Measurements from ENCODE around the gene SERPINE2.

Gene SERPINE2

DNA sequence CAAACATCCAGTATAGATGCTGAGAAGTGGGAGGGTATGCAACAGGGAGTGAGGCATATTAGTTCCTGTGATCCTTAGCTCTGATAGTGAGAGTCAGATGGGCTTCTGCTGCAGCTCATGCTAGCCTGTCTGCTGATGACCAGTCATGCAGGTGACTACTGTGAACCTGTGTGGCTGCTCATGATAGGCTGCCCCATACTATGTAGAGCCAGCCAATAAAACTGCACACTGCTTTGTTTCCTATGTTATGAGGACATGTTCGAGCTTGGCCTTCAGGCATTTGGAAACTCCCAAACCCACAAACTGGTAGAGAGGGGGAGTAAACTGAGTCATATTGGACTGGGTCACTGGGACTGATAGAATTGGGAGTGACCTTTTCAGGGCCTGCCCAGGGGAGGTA, 20.1 kb upstream of the SERPINE2 start:
- H3K9me3 ChIP-seq (ENCODE audit: insufficient read depth, low read depth, low read length): no peaks in the 10 kb centered on the region
- H3K36me3 ChIP-seq (ENCODE audit: insufficient read depth, low read length): no peaks in the 10 kb centered on the region
- H3K4me1 ChIP-seq (ENCODE audit: insufficient read depth, low read length, poor library complexity, severe bottlenecking): no peaks in the 10 kb centered on the region
- no peak for TF ChIP-seq EZH2phosphoT487 (IDR thresholded peaks at IDR 0.05; ENCODE audit: borderline replicate concordance)
- TF ChIP-seq, protein P1, sequence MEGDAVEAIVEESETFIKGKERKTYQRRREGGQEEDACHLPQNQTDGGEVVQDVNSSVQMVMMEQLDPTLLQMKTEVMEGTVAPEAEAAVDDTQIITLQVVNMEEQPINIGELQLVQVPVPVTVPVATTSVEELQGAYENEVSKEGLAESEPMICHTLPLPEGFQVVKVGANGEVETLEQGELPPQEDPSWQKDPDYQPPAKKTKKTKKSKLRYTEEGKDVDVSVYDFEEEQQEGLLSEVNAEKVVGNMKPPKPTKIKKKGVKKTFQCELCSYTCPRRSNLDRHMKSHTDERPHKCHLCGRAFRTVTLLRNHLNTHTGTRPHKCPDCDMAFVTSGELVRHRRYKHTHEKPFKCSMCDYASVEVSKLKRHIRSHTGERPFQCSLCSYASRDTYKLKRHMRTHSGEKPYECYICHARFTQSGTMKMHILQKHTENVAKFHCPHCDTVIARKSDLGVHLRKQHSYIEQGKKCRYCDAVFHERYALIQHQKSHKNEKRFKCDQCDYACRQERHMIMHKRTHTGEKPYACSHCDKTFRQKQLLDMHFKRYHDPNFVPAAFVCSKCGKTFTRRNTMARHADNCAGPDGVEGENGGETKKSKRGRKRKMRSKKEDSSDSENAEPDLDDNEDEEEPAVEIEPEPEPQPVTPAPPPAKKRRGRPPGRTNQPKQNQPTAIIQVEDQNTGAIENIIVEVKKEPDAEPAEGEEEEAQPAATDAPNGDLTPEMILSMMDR (conservative IDR thresholded peaks at IDR 0.05; ENCODE audit: low read length): no peak
- no peaks in the 10 kb centered on the region for H3K9me2 ChIP-seq (replicated peaks; ENCODE audit: low read depth, low read length)
- H3K4me3 ChIP-seq (ENCODE audit: low read length, poor library complexity, severe bottlenecking): no peak overlapping the region
- no peaks in the 10 kb centered on the region for H4K20me1 ChIP-seq (ENCODE audit: insufficient read depth, low read length, poor library complexity, severe bottlenecking)
- no peaks in the 10 kb centered on the region for H3K27me3 ChIP-seq (ENCODE audit: insufficient read depth, low read length, poor library complexity, severe bottlenecking)
- no peak overlapping the region for H3K9ac ChIP-seq (ENCODE audit: low read depth, low read length, poor library complexity, severe bottlenecking)
- no peaks in the 10 kb centered on the region for H3K79me2 ChIP-seq (ENCODE audit: insufficient read depth, low read length)
- no peaks in the 10 kb centered on the region for H3F3A ChIP-seq (ENCODE audit: low read depth)
- no peak overlapping the region for H2AFZ ChIP-seq (ENCODE audit: low read length)
- no peak overlapping the region for H3K4me2 ChIP-seq (ENCODE audit: low read depth, low read length, poor library complexity, severe bottlenecking)

DNA sequence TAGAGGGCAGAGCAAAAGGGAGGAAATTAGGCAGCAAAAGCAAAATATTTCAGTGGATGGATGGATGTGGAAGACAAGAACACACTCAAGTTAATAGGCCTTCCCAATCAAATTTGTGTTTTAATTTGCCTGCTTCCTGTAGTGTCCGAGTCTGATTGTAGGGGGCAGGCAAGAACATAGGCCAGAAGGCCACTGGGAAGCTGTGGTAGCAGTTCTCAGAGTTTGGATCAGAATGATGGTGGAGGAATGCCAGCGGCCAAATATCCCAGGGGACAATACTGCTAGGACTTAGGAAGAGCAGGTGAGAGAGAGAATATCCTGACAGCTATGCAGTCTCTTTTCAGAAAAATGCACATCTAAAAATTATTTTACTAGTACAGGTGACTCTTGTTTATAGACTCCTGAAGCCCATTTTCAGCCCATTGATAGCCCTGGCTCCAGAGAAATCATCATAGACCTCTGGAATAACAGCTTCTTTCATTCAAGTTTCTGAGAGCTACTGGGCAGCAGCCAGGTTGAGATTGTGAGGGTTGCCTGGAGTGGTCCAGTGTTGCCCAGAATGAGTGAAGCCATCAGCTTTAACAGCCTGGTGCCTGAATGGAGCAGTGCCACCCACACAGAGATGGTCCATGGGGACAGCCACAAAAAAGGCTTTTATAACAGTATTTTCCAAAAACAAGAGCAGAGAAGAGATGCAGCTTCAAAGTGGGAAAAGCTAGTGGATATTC, 19.1 kb upstream of the SERPINE2 start:
- no peaks in the 10 kb centered on the region for H3K79me2 ChIP-seq (ENCODE audit: insufficient read depth, low read length)
- TF ChIP-seq, protein P1 (conservative IDR thresholded peaks at IDR 0.05; ENCODE audit: low read length): peak; percentile 38
- no peak for TF ChIP-seq EZH2phosphoT487 (IDR thresholded peaks at IDR 0.05; ENCODE audit: borderline replicate concordance)
- no peak overlapping the region for H2AFZ ChIP-seq (ENCODE audit: low read length)
- no peaks in the 10 kb centered on the region for H3K27me3 ChIP-seq (ENCODE audit: insufficient read depth, low read length, poor library complexity, severe bottlenecking)
- no peaks in the 10 kb centered on the region for H3K36me3 ChIP-seq (ENCODE audit: insufficient read depth, low read length)
- no peaks in the 10 kb centered on the region for H4K20me1 ChIP-seq (ENCODE audit: insufficient read depth, low read length, poor library complexity, severe bottlenecking)
- H3K4me2 ChIP-seq (ENCODE audit: low read depth, low read length, poor library complexity, severe bottlenecking): no peak overlapping the region
- no peak overlapping the region for H3K9ac ChIP-seq (ENCODE audit: low read depth, low read length, poor library complexity, severe bottlenecking)
- no peak overlapping the region for H3K4me3 ChIP-seq (ENCODE audit: low read length, poor library complexity, severe bottlenecking)
- H3F3A ChIP-seq (ENCODE audit: low read depth): no peaks in the 10 kb centered on the region
- H3K9me2 ChIP-seq (replicated peaks; ENCODE audit: low read depth, low read length): no peaks in the 10 kb centered on the region
- no peaks in the 10 kb centered on the region for H3K4me1 ChIP-seq (ENCODE audit: insufficient read depth, low read length, poor library complexity, severe bottlenecking)
- H3K9me3 ChIP-seq (ENCODE audit: insufficient read depth, low read depth, low read length): no peaks in the 10 kb centered on the region

DNA sequence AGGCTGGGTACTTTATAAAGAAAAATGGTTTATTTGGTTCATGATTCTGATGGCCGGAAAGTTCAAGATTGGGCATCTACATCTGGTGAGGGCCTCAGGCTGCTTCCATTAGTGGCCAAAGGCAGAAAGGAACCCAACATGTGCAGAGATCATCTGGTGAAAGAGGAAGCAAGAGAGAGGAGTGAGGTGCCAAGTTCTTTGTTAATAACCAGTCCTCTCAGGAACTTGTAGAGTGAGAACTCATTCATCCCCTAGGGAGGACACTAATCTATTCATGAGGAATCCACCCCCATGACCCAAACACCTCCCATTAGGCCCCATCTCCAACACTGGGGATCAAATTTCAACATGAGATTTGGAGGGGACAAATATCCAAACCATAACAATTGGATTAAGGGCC, 17.8 kb upstream of the SERPINE2 start:
- Histone ChIP-seq H3K9me3 (ENCODE audit: insufficient read depth, low read depth, low read length) (no peaks in the 10 kb centered on the region), H3K9me2 (replicated peaks; ENCODE audit: low read depth, low read length) (no peaks in the 10 kb centered on the region), H2AFZ (ENCODE audit: low read length) (no peak overlapping the region), H3K9ac (ENCODE audit: low read depth, low read length, poor library complexity, severe bottlenecking) (no peak overlapping the region), H3K4me1 (ENCODE audit: insufficient read depth, low read length, poor library complexity, severe bottlenecking) (no peaks in the 10 kb centered on the region), H3K4me2 (ENCODE audit: low read depth, low read length, poor library complexity, severe bottlenecking) (no peak overlapping the region), H3K36me3 (ENCODE audit: insufficient read depth, low read length) (no peaks in the 10 kb centered on the region), H3K4me3 (ENCODE audit: low read length, poor library complexity, severe bottlenecking) (no peak overlapping the region), H3K79me2 (ENCODE audit: insufficient read depth, low read length) (no peaks in the 10 kb centered on the region), H3F3A (ENCODE audit: low read depth) (no peaks in the 10 kb centered on the region), H3K27me3 (ENCODE audit: insufficient read depth, low read length, poor library complexity, severe bottlenecking) (peaks cover 6% of the 10 kb centered on the region), H4K20me1 (ENCODE audit: insufficient read depth, low read length, poor library complexity, severe bottlenecking) (no peaks in the 10 kb centered on the region)
- no peak for TF ChIP-seq EZH2phosphoT487 (IDR thresholded peaks at IDR 0.05; ENCODE audit: borderline replicate concordance)
- TF ChIP-seq, protein P1 (conservative IDR thresholded peaks at IDR 0.05; ENCODE audit: low read length): no peak
